PFSK-1 (cell line): ENCODE measurements around the gene RDH5.

Source experiments
- POLR2AphosphoS5 ChIP-seq: IDR thresholded peaks from 2 replicates; pipeline ENCODE4 v1.6.1; 2012; ENCODE audit warnings: low read depth, mild to moderate bottlenecking, control low read depth, low read length, moderate library complexity
- TAF1 ChIP-seq: IDR thresholded peaks from 2 replicates; pipeline ENCODE4 v1.6.1; 2012; ENCODE audit warnings: low read length, control low read depth, borderline replicate concordance; ENCODE audit not compliant: insufficient read depth

GRCh38 chr12:55742719-55743405, 22.7 kb downstream of the RDH5 start, which contains the start of gene GDF11:
- TF ChIP-seq POLR2AphosphoS5, result peak; percentile 53; the same call in 1 of the 2 replicates
- TF ChIP-seq TAF1, result peak; percentile 83; the same call in 1 of the 2 replicates
